GM12878 (cell line): Measurements from ENCODE around the gene FAM171A1. TPM values are rescaled to one million over a fixed set of nuclear protein-coding genes. Genes with fewer than 3 reads are reported as not detected.
"Not testable (repeated sequence)": the region's sequence is repeated elsewhere in the genome, so short reads cannot be mapped to it uniquely, and the experiment has no call there.

Source experiments
- ATAC-seq: fragments of 200-7000 bp; cut with Tn5 transposase; 3 replicates; pipeline ENCODE4 v1.9.1; 2020; ENCODE audit warnings: mild to moderate bottlenecking, moderate library complexity
- BruUV-seq: library from RNA; stranded (reverse); fragments of 400-500 nt; replicated peaks from 2 replicates; lab custom pipeline; 2021; lab: Mats Ljungman, UMichigan
- CTCF ChIA-PET: fragments of 300-600 bp; sonication (Branson Sonifier 250); formaldehyde crosslinking; extraction: SDS; loops from one replicate; lab custom pipeline; 2021; ENCODE audit warnings: inconsistent platforms; lab: Yijun Ruan, JAX
- POLR2A ChIA-PET: fragments of 350-600 bp; formaldehyde crosslinking; extraction: SDS; loops from one replicate; lab custom pipeline; 2021; ENCODE audit warnings: inconsistent platforms; lab: Charles Lee
- RAD21 ChIA-PET: fragments of 300-600 bp; sonication (Branson Sonifier 250); formaldehyde crosslinking; loops from one replicate; lab custom pipeline; 2023; ENCODE audit warnings: antibody characterized with exemption; ENCODE audit not compliant: unreplicated experiment; lab: Charles Lee
- SMC1A ChIA-PET: fragments of 300-600 bp; sonication (Branson Sonifier 250); formaldehyde crosslinking; loops from one replicate; lab custom pipeline; 2023; ENCODE audit not compliant: unreplicated experiment, uncharacterized antibody; lab: Charles Lee
- DNase-seq: peaks from one replicate; pipeline ENCODE4 v3.0.0-alpha.2; 2011; ENCODE audit warnings: low read depth, low spot score
- FAIRE-seq: peaks from 3 replicates; lab custom pipeline; 2011; peaks lifted over from hg19 to GRCh38; lab: Jason Lieb, UNC
- H2AFZ ChIP-seq: 2 replicates; pipeline ENCODE4 v1.6.0; 2011; ENCODE audit warnings: low read depth, low read length, control low read depth; ENCODE audit not compliant: control insufficient read depth
- H3K27ac ChIP-seq: 2 replicates; pipeline ENCODE4 v1.5.1; 2011; ENCODE audit warnings: control low read depth; ENCODE audit not compliant: control insufficient read depth, insufficient read depth
- H3K27me3 ChIP-seq, 2 experiments: replicated peaks in 1 of 2; 2 replicates each; pipeline versions ENCODE4 v1.6.0 to v1.6.1; 2011; ENCODE audit warnings: low read length in 1 of 2; ENCODE audit not compliant: control insufficient read depth in 2 of 2, insufficient read depth in 2 of 2
- H3K36me3 ChIP-seq, 2 experiments: 2 replicates each; pipeline ENCODE4 v1.5.1; 2011; ENCODE audit warnings: low read length in 1 of 2; ENCODE audit not compliant: control insufficient read depth in 2 of 2, insufficient read depth in 2 of 2
- H3K4me1 ChIP-seq: 2 replicates; pipeline ENCODE4 v1.6.1; 2011; ENCODE audit warnings: mild to moderate bottlenecking, low read length, moderate library complexity, mixed read lengths; ENCODE audit not compliant: control insufficient read depth, insufficient read depth
- H3K4me2 ChIP-seq: 2 replicates; pipeline ENCODE4 v1.6.0; 2011; ENCODE audit warnings: control low read depth; ENCODE audit not compliant: control insufficient read depth, insufficient read depth
- H3K4me3 ChIP-seq: fragments of 200-600 bp; sonication (generic); 2 replicates; pipeline ENCODE4 v1.5.1; 2016
- H3K79me2 ChIP-seq: 2 replicates; pipeline ENCODE4 v1.6.0; 2011; ENCODE audit warnings: low read length; ENCODE audit not compliant: control insufficient read depth, insufficient read depth
- H3K9ac ChIP-seq: 2 replicates; pipeline ENCODE4 v1.8.0; 2011; ENCODE audit warnings: low read length, control low read depth, mixed read lengths; ENCODE audit not compliant: control insufficient read depth, insufficient read depth
- H3K9me3 ChIP-seq: replicated peaks from 3 replicates; pipeline ENCODE4 v1.5.1; 2011; ENCODE audit warnings: mild to moderate bottlenecking, low read length; ENCODE audit not compliant: control insufficient read depth, insufficient read depth
- H4K20me1 ChIP-seq: 2 replicates; pipeline ENCODE4 v1.6.0; 2011; ENCODE audit not compliant: control insufficient read depth, insufficient read depth
- EZH2 ChIP-seq: IDR thresholded peaks from 2 replicates; pipeline ENCODE4 v1.6.1; 2012; ENCODE audit warnings: low read depth, mild to moderate bottlenecking, control low read depth, inconsistent platforms, low read length, borderline replicate concordance; ENCODE audit not compliant: control insufficient read depth
- FOS ChIP-seq: IDR thresholded peaks from 3 replicates; pipeline ENCODE4 v1.6.1; 2011; ENCODE audit warnings: borderline replicate concordance; ENCODE audit not compliant: insufficient read length; ENCODE audit errors: extremely low read depth
- FOXK2 ChIP-seq: fragments of 450-650 bp; IDR thresholded peaks from 2 replicates; pipeline ENCODE4 v1.6.1; 2017; ENCODE audit warnings: mild to moderate bottlenecking, moderate library complexity
- GATAD2B ChIP-seq: fragments of 450-650 bp; conservative IDR thresholded peaks from 2 replicates; pipeline ENCODE4 v1.6.1; 2017; ENCODE audit warnings: low read depth, mild to moderate bottlenecking, moderate library complexity
- HCFC1 ChIP-seq: fragments of 150-350 bp; IDR thresholded peaks from 2 replicates; pipeline ENCODE4 v1.6.1; 2014; ENCODE audit warnings: low read length
- HDGF ChIP-seq: fragments of 450-650 bp; IDR thresholded peaks from 2 replicates; pipeline ENCODE4 v1.6.1; 2016; ENCODE audit warnings: antibody characterized with exemption
- NFIC ChIP-seq: IDR thresholded peaks from 2 replicates; pipeline ENCODE4 v1.6.1; 2012; ENCODE audit warnings: low read depth, mild to moderate bottlenecking, inconsistent platforms, low read length, moderate library complexity
- PAX8 ChIP-seq: fragments of 450-650 bp; IDR thresholded peaks from 2 replicates; pipeline ENCODE4 v1.6.1; 2017; ENCODE audit warnings: mild to moderate bottlenecking, moderate library complexity
- POU2F2 ChIP-seq: IDR thresholded peaks from 3 replicates; pipeline ENCODE4 v1.6.1; 2011; ENCODE audit warnings: low read depth, mild to moderate bottlenecking, low read length, borderline replicate concordance
- RAD21 ChIP-seq: IDR thresholded peaks from 2 replicates; pipeline ENCODE4 v1.6.1; 2011; ENCODE audit warnings: mild to moderate bottlenecking, low read depth, low read length, moderate library complexity; ENCODE audit not compliant: insufficient read depth
- STAT1 ChIP-seq: fragments of 450-650 bp; conservative IDR thresholded peaks from 2 replicates; pipeline ENCODE4 v1.6.1; 2014; ENCODE audit warnings: antibody characterized with exemption, mild to moderate bottlenecking
- TCF12 ChIP-seq: IDR thresholded peaks from 2 replicates; pipeline ENCODE4 v1.6.1; 2011; ENCODE audit warnings: low read depth, mild to moderate bottlenecking, low read length
- TCF7 ChIP-seq: IDR thresholded peaks from 2 replicates; pipeline ENCODE4 v1.6.1; 2014; ENCODE audit warnings: antibody characterized with exemption, borderline replicate concordance
- WRNIP1 ChIP-seq: IDR thresholded peaks from 2 replicates; pipeline ENCODE4 v1.6.1; 2011; ENCODE audit warnings: low read depth, low read length, improper control_type of control experiment, borderline replicate concordance
- YBX1 ChIP-seq: fragments of 450-650 bp; IDR thresholded peaks from 2 replicates; pipeline ENCODE4 v1.6.1; 2016; ENCODE audit warnings: antibody characterized with exemption
- WGBS: methylation state at CpG from one replicate; pipeline ENCODE4 v1.1.6; 2016; ENCODE audit warnings: low lambda C conversion rate; ENCODE audit not compliant: insufficient replicate concordance, insufficient coverage; ENCODE audit errors: missing lambda C conversion rate; 5-methylcytosine and 5-hydroxymethylcytosine counted together
- in situ Hi-C: fragments of 300-500 bp; cut with MboI; formaldehyde crosslinking; loops from 9 replicates; pipeline ENCODE4 v1.14.3; 2018; ENCODE audit warnings: mixed read lengths
- intact Hi-C: fragments of 100-400 bp; cut with micrococcal nuclease; formaldehyde crosslinking; loops from one replicate; pipeline ENCODE4 v1.14.2; 2022; ENCODE audit not compliant: unreplicated experiment
- polyA plus RNA-seq, 11 experiments: library from polyadenylated mRNA; depleted of rRNA in 4 of 11; unstranded in 6 of 11; stranded (reverse) in 5 of 11; fragments of >200 nt; fragmentation: Nextera tagmentation in 4 of 11; fragmentation: Illumina TruSeq in 1 of 11; extraction: Ambion mirVana in 4 of 11; extraction: Trizol in 1 of 11; gene quantifications; 1 replicate in 1 of 11; 2 replicates in 10 of 11; pipeline versions ENCODE4 v1.2.1 to v1.2.3, GENCODE V29; 2011 to 2016; ENCODE audit warnings: inconsistent platforms in 2 of 11, missing spikeins in 2 of 11, low read depth in 1 of 11
- total RNA-seq, 4 experiments: library from RNA; depleted of rRNA in 3 of 4; stranded (reverse); fragments of >200 nt in 3 of 4; fragmentation: Illumina TruSeq in 1 of 4; extraction: Trizol in 1 of 4; gene quantifications; 2 replicates each; pipeline versions ENCODE4 v1.2.1 to v1.2.3, GENCODE V29; 2013 to 2021
- TF ChIP-seq, protein P1 (sequence below): IDR thresholded peaks from 2 replicates; pipeline ENCODE4 v1.6.1; 2012; ENCODE audit warnings: low read length, inconsistent platforms

FAM171A1 gene
- total and polyA plus RNA-seq, 10 of the 15 experiments (the other 5 are each of a cell fraction or from before 2014, with no cell fraction given) = 0.05 to 0.28 (median 0.10) TPM; not detected in 1

DNA sequence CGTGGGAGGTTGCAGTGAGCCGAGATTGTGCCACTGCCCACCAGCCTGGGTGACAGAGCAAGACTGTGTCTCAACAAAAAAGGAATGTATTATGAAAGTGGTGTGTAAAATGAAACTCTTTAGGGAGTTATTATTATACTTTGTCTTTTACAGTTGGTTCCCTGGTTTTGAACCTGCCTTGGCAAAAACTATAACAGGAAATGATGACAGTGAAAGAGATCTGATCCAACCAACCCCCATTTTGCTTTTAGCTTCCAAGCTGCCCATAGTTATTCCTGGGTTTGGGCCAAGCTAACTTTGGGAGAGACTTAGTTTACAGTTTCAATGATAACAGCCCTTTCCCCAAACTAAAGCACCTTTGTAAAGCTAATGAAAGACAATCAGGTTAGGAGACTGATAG is 168.4 kb downstream of the FAM171A1 start:
- Histone ChIP-seq H3K79me2 (no peaks in the 10 kb centered on the region), H3K9ac (no peak overlapping the region), H2AFZ (peak overlapping the region; percentile 34; the same call in 1 of the 2 replicates), H3K4me2 (no peak overlapping the region), H3K9me3 (no peaks in the 10 kb centered on the region), H3K27ac (no peak overlapping the region), H4K20me1 (no peaks in the 10 kb centered on the region)
- ChIA-PET RAD21 (no interaction called here), CTCF (interaction anchor here (0.7 kb wide), 1 partner anchor 28 kb away, joined by 3 read pairs; no protein-coding TSS in a partner anchor), SMC1A (no interaction called here)
- FAIRE-seq = no peak
- TF ChIP-seq POU2F2 (no peak), YBX1 (no peak), FOXK2 (no peak), GATAD2B (no peak), STAT1 (no peak), HDGF (no peak), TCF7 (no peak), FOS (no peak), WRNIP1 (no peak), NFIC (no peak), HCFC1 (no peak), PAX8 (no peak), TCF12 (no peak), RAD21 (no peak), EZH2 (no peak)
- TF ChIP-seq, protein P1, sequence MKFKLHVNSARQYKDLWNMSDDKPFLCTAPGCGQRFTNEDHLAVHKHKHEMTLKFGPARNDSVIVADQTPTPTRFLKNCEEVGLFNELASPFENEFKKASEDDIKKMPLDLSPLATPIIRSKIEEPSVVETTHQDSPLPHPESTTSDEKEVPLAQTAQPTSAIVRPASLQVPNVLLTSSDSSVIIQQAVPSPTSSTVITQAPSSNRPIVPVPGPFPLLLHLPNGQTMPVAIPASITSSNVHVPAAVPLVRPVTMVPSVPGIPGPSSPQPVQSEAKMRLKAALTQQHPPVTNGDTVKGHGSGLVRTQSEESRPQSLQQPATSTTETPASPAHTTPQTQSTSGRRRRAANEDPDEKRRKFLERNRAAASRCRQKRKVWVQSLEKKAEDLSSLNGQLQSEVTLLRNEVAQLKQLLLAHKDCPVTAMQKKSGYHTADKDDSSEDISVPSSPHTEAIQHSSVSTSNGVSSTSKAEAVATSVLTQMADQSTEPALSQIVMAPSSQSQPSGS = no peak
- TF ChIP-seq, all 136 proteins: peak for 0
- Histone ChIP-seq H3K36me3 (no peaks in the 10 kb centered on the region), H3K4me1 (no peaks in the 10 kb centered on the region), H3K27me3 (no peaks in the 10 kb centered on the region), H3K4me3 (no peak overlapping the region)
- DNase-seq (no peak), ATAC-seq (no peak)
- 53% methylated on average over 2 of the region's 2 CpGs for WGBS
- intact Hi-C loops = no loop called here
- POLR2A ChIA-PET = no interaction called here
- no TSS peak for BruUV-seq
- in situ Hi-C loops = no loop called here

GRCh38 chr10:15202301-15202621 is 168.8 kb downstream of the FAM171A1 start:
- intact Hi-C loops, H2AFZ ChIP-seq, H4K20me1 ChIP-seq, H3K4me3 ChIP-seq, H3K27ac ChIP-seq, H3K4me1 ChIP-seq, DNase-seq, H3K9me3 ChIP-seq, H3K36me3 ChIP-seq, FAIRE-seq, H3K4me2 ChIP-seq, H3K27me3 ChIP-seq, ATAC-seq, BruUV-seq, H3K79me2 ChIP-seq, RAD21 ChIA-PET, H3K9ac ChIP-seq, POLR2A ChIA-PET, in situ Hi-C loops: not testable (repeated sequence)
- ChIA-PET SMC1A (interaction anchor here (1.1 kb wide), 1 partner anchor 19 kb away, joined by 3 read pairs; no protein-coding TSS in a partner anchor), CTCF (interaction anchor here (0.6 to 0.7 kb wide), 2 partner anchors 28 to 862 kb away, joined by 3 read pairs; no protein-coding TSS in a partner anchor)
- WGBS = 59% methylated on average over 8 of the region's 8 CpGs
